ENCODE data around the gene HK3.

DNA sequence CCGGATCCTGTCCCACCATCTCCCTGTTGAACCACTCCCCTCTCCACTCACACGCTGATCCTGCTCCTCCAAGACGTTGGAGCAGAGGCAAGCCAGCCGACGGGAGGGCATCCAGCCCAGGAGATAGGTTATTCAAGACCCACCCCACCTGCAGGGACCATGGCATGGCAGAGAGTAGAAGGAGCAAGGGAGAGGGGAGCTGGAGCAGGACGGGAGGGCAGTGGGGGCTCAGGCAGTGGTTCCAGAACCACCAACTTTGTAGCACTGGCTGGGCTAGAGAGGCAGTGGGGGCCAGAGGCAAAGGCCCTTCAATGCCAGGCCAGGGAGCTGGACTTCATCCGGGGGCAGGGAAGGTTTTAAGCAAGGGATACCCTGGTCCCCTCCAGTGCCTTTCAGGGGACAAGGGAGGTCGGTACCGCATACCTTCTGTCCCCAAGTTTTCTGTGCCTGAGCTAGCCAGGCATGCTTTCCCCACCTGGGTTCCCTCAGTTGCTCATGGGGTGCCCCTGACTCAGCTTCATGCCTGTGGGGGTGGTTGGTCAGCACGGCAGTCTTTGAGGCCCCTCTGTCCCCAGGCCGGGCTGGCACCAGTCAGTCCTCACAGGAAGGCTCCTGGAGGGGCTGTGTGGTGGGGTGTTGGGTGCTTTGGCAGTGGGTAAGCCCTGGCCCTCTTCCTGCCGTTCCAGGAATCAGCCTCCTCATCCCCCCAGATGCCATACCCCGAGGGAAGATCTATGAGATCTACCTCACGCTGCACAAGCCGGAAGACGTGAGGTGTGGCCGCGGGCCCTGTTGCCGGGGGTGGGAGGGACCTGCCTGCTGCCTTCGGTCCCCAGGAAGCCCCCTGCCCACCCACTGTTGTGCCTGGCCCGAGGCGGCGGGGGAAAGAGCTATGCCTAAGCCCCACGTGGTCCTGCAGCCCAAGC lies 22.4 kb downstream of the HK3 start:
- TF ChIP-seq, protein P1, sequence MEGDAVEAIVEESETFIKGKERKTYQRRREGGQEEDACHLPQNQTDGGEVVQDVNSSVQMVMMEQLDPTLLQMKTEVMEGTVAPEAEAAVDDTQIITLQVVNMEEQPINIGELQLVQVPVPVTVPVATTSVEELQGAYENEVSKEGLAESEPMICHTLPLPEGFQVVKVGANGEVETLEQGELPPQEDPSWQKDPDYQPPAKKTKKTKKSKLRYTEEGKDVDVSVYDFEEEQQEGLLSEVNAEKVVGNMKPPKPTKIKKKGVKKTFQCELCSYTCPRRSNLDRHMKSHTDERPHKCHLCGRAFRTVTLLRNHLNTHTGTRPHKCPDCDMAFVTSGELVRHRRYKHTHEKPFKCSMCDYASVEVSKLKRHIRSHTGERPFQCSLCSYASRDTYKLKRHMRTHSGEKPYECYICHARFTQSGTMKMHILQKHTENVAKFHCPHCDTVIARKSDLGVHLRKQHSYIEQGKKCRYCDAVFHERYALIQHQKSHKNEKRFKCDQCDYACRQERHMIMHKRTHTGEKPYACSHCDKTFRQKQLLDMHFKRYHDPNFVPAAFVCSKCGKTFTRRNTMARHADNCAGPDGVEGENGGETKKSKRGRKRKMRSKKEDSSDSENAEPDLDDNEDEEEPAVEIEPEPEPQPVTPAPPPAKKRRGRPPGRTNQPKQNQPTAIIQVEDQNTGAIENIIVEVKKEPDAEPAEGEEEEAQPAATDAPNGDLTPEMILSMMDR (optimal IDR thresholded peaks at IDR 0.05 in 1 of 3, IDR thresholded peaks at IDR 0.05 in 1 of 3, conservative IDR thresholded peaks at IDR 0.05 in 1 of 3; ENCODE audit: extremely low read depth in 1 of 3, insufficient read depth in 2 of 3, low read length in 3 of 3), result no peak
- no peak for TF ChIP-seq EZH2 (IDR thresholded peaks at IDR 0.05; ENCODE audit: low read length)

Data from keratinocyte (primary cell).